HUES48 (cell line): Measurements from ENCODE around the gene TM9SF2.
"Not testable (repeated sequence)": the region's sequence is repeated elsewhere in the genome, so short reads cannot be mapped to it uniquely, and the experiment has no call there.

ENCODE experiments used
- H3K27ac ChIP-seq: one replicate; pipeline ENCODE4 v1.7.0; 2013; ENCODE audit warnings: low read depth, low read length, inconsistent platforms
- H3K27me3 ChIP-seq: 2 replicates; pipeline ENCODE4 v1.6.1; 2013; ENCODE audit warnings: mild to moderate bottlenecking, low read length; ENCODE audit not compliant: control insufficient read depth, insufficient read depth
- H3K36me3 ChIP-seq: 2 replicates; pipeline ENCODE4 v1.6.1; 2013; ENCODE audit warnings: low read length; ENCODE audit not compliant: control insufficient read depth, insufficient read depth
- H3K4me1 ChIP-seq: 2 replicates; pipeline ENCODE4 v1.6.1; 2013; ENCODE audit warnings: mild to moderate bottlenecking, low read length; ENCODE audit not compliant: control insufficient read depth, insufficient read depth
- H3K4me3 ChIP-seq: 2 replicates; pipeline ENCODE4 v1.5.1; 2013; ENCODE audit warnings: mild to moderate bottlenecking, low read depth, low read length
- H3K9ac ChIP-seq: 2 replicates; pipeline ENCODE4 v1.6.1; 2013; ENCODE audit warnings: mild to moderate bottlenecking, low read depth, low read length, moderate library complexity
- H3K9me3 ChIP-seq: 2 replicates; pipeline ENCODE4 v1.6.1; 2013; ENCODE audit warnings: low read length; ENCODE audit not compliant: control insufficient read depth, insufficient read depth

The TM9SF2 gene

GRCh38 chr13:99471221-99472121, 29.8 kb upstream of the TM9SF2 start:
- Histone ChIP-seq H3K4me1 (peaks cover 6% of the 10 kb centered on the region), H3K9ac (no peak overlapping the region), H3K27ac (no peak overlapping the region), H3K4me3 (no peak overlapping the region), H3K9me3 (no peaks in the 10 kb centered on the region), H3K36me3 (no peaks in the 10 kb centered on the region), H3K27me3 (no peaks in the 10 kb centered on the region)

GRCh38 chr13:99472122-99472440, 29.2 kb upstream of the TM9SF2 start:
- Histone ChIP-seq H3K4me1 (peaks cover 6% of the 10 kb centered on the region), H3K27me3 (no peaks in the 10 kb centered on the region), H3K9me3 (no peaks in the 10 kb centered on the region), H3K4me3 (no peak overlapping the region), H3K36me3 (no peaks in the 10 kb centered on the region), H3K9ac (no peak overlapping the region), H3K27ac (no peak overlapping the region)

DNA sequence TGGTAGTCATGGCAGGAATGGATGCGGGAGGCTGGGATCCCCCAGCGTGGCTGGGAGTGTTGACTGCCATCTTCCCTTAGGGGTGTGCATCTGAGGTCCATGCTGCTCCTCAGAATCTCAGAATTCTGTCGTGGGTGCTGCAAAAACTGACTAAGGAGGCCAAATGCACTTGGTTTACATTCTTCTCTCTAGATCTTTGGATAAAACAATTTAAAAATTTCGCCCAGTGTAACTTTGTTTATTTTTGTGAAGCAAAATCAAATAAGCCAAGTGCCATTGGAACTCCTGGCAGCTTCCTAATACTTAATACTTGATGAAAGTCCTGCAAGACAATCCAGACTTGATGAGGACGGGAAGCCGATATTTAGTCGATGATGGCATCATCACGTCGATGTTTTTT, 27.8 kb upstream of the TM9SF2 start:
- Histone ChIP-seq H3K9ac (no peak overlapping the region), H3K9me3 (no peaks in the 10 kb centered on the region), H3K36me3 (no peaks in the 10 kb centered on the region), H3K27me3 (no peaks in the 10 kb centered on the region), H3K27ac (no peak overlapping the region), H3K4me3 (no peak overlapping the region), H3K4me1 (peaks cover 13% of the 10 kb centered on the region)

DNA sequence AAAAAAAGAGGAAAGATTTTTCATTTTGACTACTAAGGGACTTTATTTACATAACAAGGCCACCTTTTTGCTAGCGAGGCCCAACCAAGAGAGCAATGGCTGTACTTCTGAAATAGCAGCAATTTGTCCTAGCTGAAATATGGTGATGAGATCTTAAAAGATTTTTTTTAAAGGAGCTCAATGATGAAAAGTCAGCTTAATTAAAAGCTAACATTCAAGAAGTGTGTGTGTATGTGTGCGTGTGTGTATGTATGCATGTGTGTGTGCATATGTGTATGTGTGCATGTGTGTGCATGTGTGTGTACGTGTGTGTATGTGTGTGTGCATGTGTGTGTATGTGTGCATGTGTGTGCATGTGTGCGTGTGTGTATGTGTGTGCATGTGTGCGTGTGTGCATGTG, 24.6 kb upstream of the TM9SF2 start:
- no peaks in the 10 kb centered on the region for H3K27me3 ChIP-seq
- peak overlapping the region; percentile 51 for H3K27ac ChIP-seq
- no peak overlapping the region for H3K4me3 ChIP-seq
- peaks cover 13% of the 10 kb centered on the region for H3K4me1 ChIP-seq
- no peak overlapping the region for H3K9ac ChIP-seq
- H3K36me3 ChIP-seq = no peaks in the 10 kb centered on the region
- no peaks in the 10 kb centered on the region for H3K9me3 ChIP-seq

- peaks cover 13% of the 10 kb centered on the region for H3K4me1 ChIP-seq
- H3K9ac ChIP-seq = no peak overlapping the region
- no peaks in the 10 kb centered on the region for H3K27me3 ChIP-seq
- no peaks in the 10 kb centered on the region for H3K9me3 ChIP-seq
- no peak overlapping the region for H3K27ac ChIP-seq
- no peaks in the 10 kb centered on the region for H3K36me3 ChIP-seq
- no peak overlapping the region for H3K4me3 ChIP-seq
Observed at GRCh38 chr13:99477493-99477892, 23.8 kb upstream of the TM9SF2 start.

GRCh38 chr13:99481366-99481765, 19.9 kb upstream of the TM9SF2 start:
- no peaks in the 10 kb centered on the region for H3K36me3 ChIP-seq

DNA sequence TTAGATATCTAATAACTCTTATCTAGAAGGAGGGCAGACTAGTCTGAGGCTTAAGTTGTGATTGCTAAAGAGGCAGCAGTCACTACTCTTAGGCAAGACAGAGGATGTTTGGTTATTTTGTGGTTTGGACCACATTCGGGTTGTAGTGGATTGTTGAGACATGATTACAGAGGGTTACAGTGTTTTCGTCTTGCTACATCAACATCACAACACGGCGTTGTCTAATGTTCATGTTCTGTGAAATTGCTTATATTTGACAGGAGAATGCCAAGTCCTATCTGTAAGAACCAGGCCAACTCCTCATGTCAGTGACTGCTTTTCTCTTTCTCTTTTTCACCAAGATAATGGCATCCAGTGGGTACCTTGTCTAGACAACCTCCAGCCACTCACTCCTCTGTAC, 16.8 kb upstream of the TM9SF2 start:
- Histone ChIP-seq H3K36me3 (no peaks in the 10 kb centered on the region), H3K4me3 (no peak overlapping the region), H3K27me3 (no peaks in the 10 kb centered on the region), H3K9ac (no peak overlapping the region), H3K9me3 (no peaks in the 10 kb centered on the region), H3K4me1 (no peaks in the 10 kb centered on the region), H3K27ac (no peak overlapping the region)

More at GRCh38 chr13:99481366-99481765, 19.9 kb upstream of the TM9SF2 start:
- H3K27me3 ChIP-seq = no peaks in the 10 kb centered on the region
- H3K27ac ChIP-seq = no peak overlapping the region
- H3K4me1 ChIP-seq = peaks cover 8% of the 10 kb centered on the region; the same call in 1 of the 2 replicates
- H3K9ac ChIP-seq = no peak overlapping the region
- H3K9me3 ChIP-seq = no peaks in the 10 kb centered on the region
- no peak overlapping the region for H3K4me3 ChIP-seq

DNA sequence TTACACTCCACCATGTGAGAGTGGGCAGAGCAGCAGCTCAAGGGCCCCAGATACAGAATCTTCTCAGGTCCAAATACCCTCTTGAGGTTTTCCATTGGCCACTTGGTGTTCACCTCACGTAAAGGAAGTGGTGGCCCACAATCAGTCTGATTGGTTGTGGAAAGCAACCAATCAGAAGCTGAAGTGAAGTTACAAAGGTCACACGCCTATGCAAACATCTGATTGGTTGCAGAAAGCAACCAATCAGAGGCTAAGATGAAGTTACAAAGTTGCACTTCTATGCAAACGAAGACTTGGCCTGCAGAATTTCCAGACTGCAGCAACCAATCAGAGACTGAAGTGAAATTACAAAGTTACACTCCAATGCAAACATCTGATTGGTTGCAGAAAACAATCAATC, 14.3 kb upstream of the TM9SF2 start:
- H3K4me3 ChIP-seq = no peak overlapping the region
- H3K36me3 ChIP-seq = no peaks in the 10 kb centered on the region
- H3K4me1 ChIP-seq = no peaks in the 10 kb centered on the region
- H3K9me3 ChIP-seq = no peaks in the 10 kb centered on the region
- no peaks in the 10 kb centered on the region for H3K27me3 ChIP-seq
- H3K9ac ChIP-seq = no peak overlapping the region
- H3K27ac ChIP-seq = no peak overlapping the region

GRCh38 chr13:99489028-99489427, 12.2 kb upstream of the TM9SF2 start:
- Histone ChIP-seq H3K27me3 (no peaks in the 10 kb centered on the region), H3K4me3 (no peak overlapping the region), H3K9me3 (no peaks in the 10 kb centered on the region), H3K27ac (no peak overlapping the region), H3K4me1 (no peaks in the 10 kb centered on the region), H3K9ac (no peak overlapping the region), H3K36me3 (no peaks in the 10 kb centered on the region)

DNA sequence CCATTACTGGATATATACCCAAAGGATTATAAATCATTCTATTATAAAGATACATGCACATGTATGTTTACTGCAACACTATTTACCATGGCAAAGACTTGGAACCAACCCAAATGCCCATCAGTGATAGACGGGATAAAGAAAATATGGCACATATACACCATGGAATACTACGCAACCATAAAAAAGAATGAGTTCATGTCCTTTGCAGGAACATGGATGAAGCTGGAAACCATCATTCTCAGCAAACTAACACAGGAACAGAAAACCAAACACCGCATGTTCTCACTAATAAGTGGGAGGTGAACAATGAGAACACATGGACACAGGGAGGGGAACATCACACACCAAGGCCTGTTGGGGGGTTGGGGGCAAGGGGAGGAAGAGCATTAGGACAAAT, 9.5 kb upstream of the TM9SF2 start:
- H3K9me3 ChIP-seq, H3K4me3 ChIP-seq, H3K9ac ChIP-seq, H3K27ac ChIP-seq, H3K4me1 ChIP-seq, H3K36me3 ChIP-seq, H3K27me3 ChIP-seq: not testable (repeated sequence)

GRCh38 chr13:99495466-99496183, 5.6 kb upstream of the TM9SF2 start:
- Histone ChIP-seq H3K27ac (no peak overlapping the region), H3K4me1 (peaks cover 6% of the 10 kb centered on the region), H3K27me3 (no peaks in the 10 kb centered on the region), H3K36me3 (no peaks in the 10 kb centered on the region), H3K9me3 (no peaks in the 10 kb centered on the region), H3K9ac (no peak overlapping the region), H3K4me3 (no peak overlapping the region)
